ENCODE results near the gene SENP2. TPM values are rescaled to one million over a fixed set of nuclear protein-coding genes. Genes with fewer than 3 reads are reported as not detected.
"Not testable (repeated sequence)": the region's sequence is repeated elsewhere in the genome, so short reads cannot be mapped to it uniquely, and the experiment has no call there.

The SENP2 gene
- total RNA-seq, 1 donor, result 24.6 TPM

GRCh38 chr3:185659942-185660921 is 74.1 kb downstream of the SENP2 start:
- Histone ChIP-seq H3K79me2 (ENCODE audit: insufficient read depth, low read length) (peaks cover 4% of the 10 kb centered on the region), H3K4me3 (ENCODE audit: insufficient read depth, low read length) (peak overlapping the region; percentile 19), H3K27ac (ENCODE audit: low read depth, low read length) (peak overlapping the region; percentile 57), H3K27me3 (ENCODE audit: insufficient read depth, low read length) (no peaks in the 10 kb centered on the region), H3K9me3 (ENCODE audit: low read depth, low read length) (no peaks in the 10 kb centered on the region), H3K36me3 (ENCODE audit: insufficient read depth, low read length) (peaks cover 19% of the 10 kb centered on the region), H2AFZ (ENCODE audit: low read length) (no peak overlapping the region), H3K4me2 (ENCODE audit: insufficient read depth, low read length) (peak overlapping the region; percentile 70), H4K20me1 (ENCODE audit: insufficient read depth, low read length) (peaks cover 8% of the 10 kb centered on the region), H3K4me1 (ENCODE audit: insufficient read depth, low read length) (peaks cover 52% of the 10 kb centered on the region)
- DNase-seq (ENCODE audit: insufficient read length, low spot score, missing footprints), result peak; percentile 90
- TF ChIP-seq CTCF (IDR thresholded peaks at IDR 0.05; ENCODE audit: extremely low read depth, low read depth, low read length), result peak; percentile 99

GRCh38 chr3:185661296-185661695 is 75.2 kb downstream of the SENP2 start:
- H3K4me3 ChIP-seq (ENCODE audit: insufficient read depth, low read length); DNase-seq (ENCODE audit: insufficient read length, low spot score, missing footprints); H4K20me1 ChIP-seq (ENCODE audit: insufficient read depth, low read length); H3K79me2 ChIP-seq (ENCODE audit: insufficient read depth, low read length); H3K27ac ChIP-seq (ENCODE audit: low read depth, low read length); H3K4me2 ChIP-seq (ENCODE audit: insufficient read depth, low read length); H2AFZ ChIP-seq (ENCODE audit: low read length); H3K27me3 ChIP-seq (ENCODE audit: insufficient read depth, low read length); H3K9me3 ChIP-seq (ENCODE audit: low read depth, low read length): not testable (repeated sequence)
- H3K36me3 ChIP-seq (ENCODE audit: insufficient read depth, low read length), result peaks cover 14% of the 10 kb centered on the region
- H3K4me1 ChIP-seq (ENCODE audit: insufficient read depth, low read length), result peaks cover 43% of the 10 kb centered on the region

GRCh38 chr3:185661772-185662171 is 75.7 kb downstream of the SENP2 start:
- TF ChIP-seq CTCF (IDR thresholded peaks at IDR 0.05; ENCODE audit: extremely low read depth, low read depth, low read length), result no peak
- no peaks in the 10 kb centered on the region for H4K20me1 ChIP-seq (ENCODE audit: insufficient read depth, low read length)

GRCh38 chr3:185663929-185664328 is 77.8 kb downstream of the SENP2 start:
- TF ChIP-seq CTCF (IDR thresholded peaks at IDR 0.05; ENCODE audit: extremely low read depth, low read depth, low read length), result no peak
- no peak for DNase-seq (ENCODE audit: insufficient read length, low spot score, missing footprints)
- no peaks in the 10 kb centered on the region for H3K27me3 ChIP-seq (ENCODE audit: insufficient read depth, low read length)
- no peak overlapping the region for H2AFZ ChIP-seq (ENCODE audit: low read length)
- no peaks in the 10 kb centered on the region for H4K20me1 ChIP-seq (ENCODE audit: insufficient read depth, low read length)
- H3K4me1 ChIP-seq (ENCODE audit: insufficient read depth, low read length), result peaks cover 19% of the 10 kb centered on the region
- no peak overlapping the region for H3K27ac ChIP-seq (ENCODE audit: low read depth, low read length)
- no peak overlapping the region for H3K4me2 ChIP-seq (ENCODE audit: insufficient read depth, low read length)
- H3K9me3 ChIP-seq (ENCODE audit: low read depth, low read length), result no peaks in the 10 kb centered on the region
- no peaks in the 10 kb centered on the region for H3K36me3 ChIP-seq (ENCODE audit: insufficient read depth, low read length)
- no peak overlapping the region for H3K4me3 ChIP-seq (ENCODE audit: insufficient read depth, low read length)
- peaks cover 4% of the 10 kb centered on the region for H3K79me2 ChIP-seq (ENCODE audit: insufficient read depth, low read length)

More at GRCh38 chr3:185661772-185662171, 75.7 kb downstream of the SENP2 start:
- H2AFZ ChIP-seq (ENCODE audit: low read length), result no peak overlapping the region
- H3K4me1 ChIP-seq (ENCODE audit: insufficient read depth, low read length), result peaks cover 40% of the 10 kb centered on the region
- no peak overlapping the region for H3K27ac ChIP-seq (ENCODE audit: low read depth, low read length)
- no peaks in the 10 kb centered on the region for H3K27me3 ChIP-seq (ENCODE audit: insufficient read depth, low read length)
- peaks cover 4% of the 10 kb centered on the region for H3K79me2 ChIP-seq (ENCODE audit: insufficient read depth, low read length)
- H3K9me3 ChIP-seq (ENCODE audit: low read depth, low read length), result no peaks in the 10 kb centered on the region
- H3K4me2 ChIP-seq (ENCODE audit: insufficient read depth, low read length), result no peak overlapping the region
- H3K4me3 ChIP-seq (ENCODE audit: insufficient read depth, low read length), result no peak overlapping the region
- no peak for DNase-seq (ENCODE audit: insufficient read length, low spot score, missing footprints)
- H3K36me3 ChIP-seq (ENCODE audit: insufficient read depth, low read length), result peaks cover 14% of the 10 kb centered on the region

All from osteoblast (primary cell).